ENCODE results near the gene SVEP1. TPM values are rescaled to one million over a fixed set of nuclear protein-coding genes. Genes with fewer than 3 reads are reported as not detected.

SVEP1 gene
- total RNA-seq, 4 donors from 2014 or later: 41.9 to 71.6 (median 60.6) TPM

DNA sequence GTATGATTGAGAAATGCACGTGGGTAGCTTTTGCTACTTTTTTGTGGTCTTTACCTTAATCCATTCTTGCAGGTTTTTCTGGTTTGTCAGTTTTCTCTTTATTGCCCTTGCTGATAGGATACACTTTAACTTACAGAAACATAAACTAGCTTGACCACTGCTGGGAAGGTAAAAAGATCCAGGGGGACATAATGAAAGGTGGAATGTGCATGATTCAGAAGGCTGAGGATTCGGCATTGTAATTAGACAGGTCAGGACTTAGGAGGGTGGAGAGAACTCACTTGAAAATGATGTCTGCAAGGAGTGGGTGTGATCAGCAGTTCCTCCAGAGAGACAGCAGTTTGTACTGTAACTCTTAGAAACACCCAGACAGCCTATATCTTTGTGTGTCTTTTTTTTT is 222.0 kb downstream of the SVEP1 start:
- Histone ChIP-seq H3K9me3 (peaks cover 0 to 9% (median 0%) of the 10 kb centered on the region in 4 donors), H3K4me1 (no peaks in the 10 kb centered on the region), H3K27ac (replicated peaks in 1 of 4) (no peak overlapping the region), H3K36me3 (no peaks in the 10 kb centered on the region), H3K27me3 (no peaks in the 10 kb centered on the region), H3K4me3 (no peak overlapping the region)
- DNase-seq (ENCODE audit: extremely low spot score): no peak
- WGBS: 69% methylated on average over 2 of the region's 2 CpGs
- TF ChIP-seq CTCF (IDR thresholded peaks at IDR 0.05) (no peak), POLR2A (IDR thresholded peaks at IDR 0.05; ENCODE audit: low read depth) (no peak), POLR2AphosphoS5 (IDR thresholded peaks at IDR 0.05) (no peak), EP300 (IDR thresholded peaks at IDR 0.05) (no peak)
- intact Hi-C loops (cut with DNase I): no loop called here

DNA sequence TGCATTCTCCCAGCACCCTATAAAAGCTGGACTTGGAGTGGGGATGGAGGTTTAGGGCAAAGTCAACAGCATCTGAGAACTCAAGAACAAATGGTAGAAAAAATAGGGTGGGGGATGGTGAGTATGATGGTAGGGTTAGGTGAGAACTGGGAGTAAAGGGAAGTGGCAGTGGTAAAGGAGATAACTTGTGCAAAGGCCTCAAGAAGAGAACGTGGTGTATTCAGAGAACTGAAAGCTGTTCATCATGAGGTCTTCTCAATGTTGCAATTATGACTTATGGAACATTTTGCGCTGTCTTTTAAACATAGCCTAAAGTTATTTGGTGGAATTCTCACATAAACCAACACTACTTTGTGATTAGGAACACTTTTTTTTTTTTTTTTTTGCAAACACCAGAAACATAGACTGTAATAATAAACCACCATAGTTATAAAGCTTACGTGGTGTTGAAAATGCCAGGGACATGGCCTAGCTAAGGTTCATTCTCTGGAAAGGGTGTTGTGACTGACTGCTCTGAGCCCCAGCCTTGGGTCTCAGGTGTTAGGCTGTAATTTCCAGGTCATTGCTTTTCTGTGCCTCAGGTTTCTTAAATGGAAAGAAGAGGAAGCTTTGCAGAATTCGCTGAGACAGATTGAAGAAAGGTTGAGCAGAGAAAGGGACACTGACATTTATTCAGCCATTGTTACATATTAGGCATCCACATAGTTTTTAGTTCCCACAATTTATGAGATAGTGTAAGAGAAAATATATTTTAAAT is 222.7 kb downstream of the SVEP1 start:
- TF ChIP-seq EP300 (IDR thresholded peaks at IDR 0.05): no peak
- TF ChIP-seq CTCF (IDR thresholded peaks at IDR 0.05): no peak
- no peak for TF ChIP-seq POLR2A (IDR thresholded peaks at IDR 0.05; ENCODE audit: low read depth)
- TF ChIP-seq POLR2AphosphoS5 (IDR thresholded peaks at IDR 0.05): no peak
- H3K27me3 ChIP-seq: no peaks in the 10 kb centered on the region
- no peaks in the 10 kb centered on the region for H3K4me1 ChIP-seq
- H3K9me3 ChIP-seq: peaks cover 0 to 9% (median 0%) of the 10 kb centered on the region in 4 donors
- WGBS: 84% methylated on average over 4 of the region's 4 CpGs
- no peaks in the 10 kb centered on the region for H3K36me3 ChIP-seq
- H3K4me3 ChIP-seq: no peak overlapping the region
- DNase-seq (ENCODE audit: extremely low spot score): no peak
- no peak overlapping the region for H3K27ac ChIP-seq (replicated peaks in 1 of 4)
- intact Hi-C loops (cut with DNase I): no loop called here

- no peak for DNase-seq (ENCODE audit: extremely low spot score)
- Histone ChIP-seq H3K27ac (replicated peaks in 1 of 4) (no peak overlapping the region), H3K9me3 (peaks cover 0 to 9% (median 0%) of the 10 kb centered on the region in 4 donors), H3K4me1 (peaks cover 0 to 3% (median 0%) of the 10 kb centered on the region in 4 donors), H3K36me3 (no peaks in the 10 kb centered on the region), H3K27me3 (no peaks in the 10 kb centered on the region), H3K4me3 (no peak overlapping the region)
- TF ChIP-seq POLR2AphosphoS5 (IDR thresholded peaks at IDR 0.05) (no peak), POLR2A (IDR thresholded peaks at IDR 0.05; ENCODE audit: low read depth) (no peak), EP300 (IDR thresholded peaks at IDR 0.05) (no peak), CTCF (IDR thresholded peaks at IDR 0.05) (no peak)
- WGBS: 86% methylated on average over 2 of the region's 2 CpGs
- intact Hi-C loops (cut with DNase I): no loop called here
Measured at GRCh38 chr9:110355911-110356310, 223.6 kb downstream of the SVEP1 start.

GRCh38 chr9:110351009-110351467 is 228.5 kb downstream of the SVEP1 start:
- no peaks in the 10 kb centered on the region for H3K27me3 ChIP-seq
- no peak overlapping the region for H3K27ac ChIP-seq (replicated peaks in 1 of 4)
- intact Hi-C loops (cut with DNase I): no loop called here
- DNase-seq (ENCODE audit: extremely low spot score): no peak
- H3K36me3 ChIP-seq: no peaks in the 10 kb centered on the region
- 33% methylated on average over 1 of the region's 1 CpG for WGBS
- TF ChIP-seq POLR2AphosphoS5 (IDR thresholded peaks at IDR 0.05) (no peak), EP300 (IDR thresholded peaks at IDR 0.05) (no peak), POLR2A (IDR thresholded peaks at IDR 0.05; ENCODE audit: low read depth) (no peak), CTCF (IDR thresholded peaks at IDR 0.05) (no peak)
- H3K4me3 ChIP-seq: no peak overlapping the region
- H3K4me1 ChIP-seq: peaks cover 0 to 6% (median 0%) of the 10 kb centered on the region in 4 donors
- H3K9me3 ChIP-seq: no peaks in the 10 kb centered on the region
